Measurements from ENCODE around the gene LPAR5.
"Not testable (repeated sequence)": the region's sequence is repeated elsewhere in the genome, so short reads cannot be mapped to it uniquely, and the experiment has no call there.

Gene LPAR5

GRCh38 chr12:6605421-6606330 is 30.1 kb downstream of the LPAR5 start:
- DNase-seq, result peak; percentile 28

GRCh38 chr12:6604259-6605029 is 31.3 kb downstream of the LPAR5 start:
- no peak for DNase-seq

DNA sequence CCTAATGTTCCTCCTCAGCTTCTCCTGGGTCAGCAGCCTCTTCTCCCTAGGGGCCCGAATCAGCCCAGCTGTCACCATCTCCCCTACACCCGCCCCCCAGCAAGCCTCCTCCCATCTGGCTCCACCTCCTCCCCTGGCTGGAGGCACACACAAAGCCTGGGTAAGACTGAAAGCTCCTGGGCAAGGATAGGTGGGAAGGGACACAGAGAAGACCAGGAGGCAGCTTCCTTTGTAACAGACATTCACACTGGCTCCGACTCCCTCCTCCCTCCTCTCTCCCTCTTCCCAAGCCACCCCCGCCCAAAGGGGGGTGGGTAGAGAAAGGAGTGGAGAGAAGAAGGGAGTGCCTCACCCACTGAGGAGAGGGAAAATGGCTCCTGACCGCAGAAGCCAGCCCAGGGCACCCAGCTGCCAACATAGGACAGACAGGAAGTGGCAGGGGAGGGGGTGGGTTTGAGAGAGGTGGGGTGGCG is 32.6 kb downstream of the LPAR5 start:
- peak; percentile 18 for DNase-seq

DNA sequence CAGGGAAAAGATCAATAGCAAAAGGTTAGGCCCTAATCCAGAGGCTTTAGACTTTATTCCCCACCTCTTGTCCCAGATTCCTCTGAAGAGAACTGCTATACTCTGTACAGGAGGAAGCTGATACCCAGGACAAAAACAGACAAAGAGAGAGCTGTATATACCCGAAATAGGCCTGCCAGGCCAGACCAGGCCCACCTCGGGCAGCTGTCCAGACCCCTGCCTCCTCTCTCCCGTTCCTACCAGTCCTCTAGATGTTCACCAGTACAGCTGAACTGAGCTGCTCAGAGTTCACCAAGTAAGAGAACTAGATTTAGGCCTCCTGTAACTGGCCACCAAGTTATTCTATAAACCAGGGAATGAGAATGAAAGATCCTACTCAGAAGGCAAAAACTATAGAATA is 33.2 kb downstream of the LPAR5 start:
- no peak for DNase-seq

GRCh38 chr12:6595673-6596072 is 40.1 kb downstream of the LPAR5 start:
- not testable (repeated sequence) for DNase-seq

GRCh38 chr12:6592087-6592486 is 43.7 kb downstream of the LPAR5 start:
- DNase-seq, result no peak

GRCh38 chr12:6586569-6586968 is 49.2 kb downstream of the LPAR5 start:
- not testable (repeated sequence) for DNase-seq

GRCh38 chr12:6584293-6584692 is 51.5 kb downstream of the LPAR5 start:
- DNase-seq, result no peak

DNA sequence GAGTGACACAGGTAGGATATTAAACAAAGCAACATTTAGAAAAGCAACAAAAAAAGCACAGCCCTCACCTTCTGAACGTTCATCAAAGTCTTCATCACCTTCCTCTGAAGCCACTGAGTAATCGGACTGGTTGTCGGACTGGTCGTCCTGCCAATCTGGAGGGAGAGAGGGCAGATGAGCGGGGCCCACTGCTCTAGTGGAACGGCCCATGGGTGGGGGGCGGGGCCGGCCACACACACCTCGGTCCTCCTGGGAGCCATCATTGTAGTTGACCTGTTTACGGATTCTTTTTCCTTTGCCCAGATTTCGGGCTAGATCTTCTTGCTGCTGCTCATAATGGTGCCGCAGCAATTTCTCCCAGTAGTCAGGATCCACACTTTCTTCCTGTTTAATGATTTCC is 52.8 kb downstream of the LPAR5 start:
- no peak for DNase-seq

GRCh38 chr12:6582196-6582595 is 53.6 kb downstream of the LPAR5 start:
- no peak for DNase-seq

DNA sequence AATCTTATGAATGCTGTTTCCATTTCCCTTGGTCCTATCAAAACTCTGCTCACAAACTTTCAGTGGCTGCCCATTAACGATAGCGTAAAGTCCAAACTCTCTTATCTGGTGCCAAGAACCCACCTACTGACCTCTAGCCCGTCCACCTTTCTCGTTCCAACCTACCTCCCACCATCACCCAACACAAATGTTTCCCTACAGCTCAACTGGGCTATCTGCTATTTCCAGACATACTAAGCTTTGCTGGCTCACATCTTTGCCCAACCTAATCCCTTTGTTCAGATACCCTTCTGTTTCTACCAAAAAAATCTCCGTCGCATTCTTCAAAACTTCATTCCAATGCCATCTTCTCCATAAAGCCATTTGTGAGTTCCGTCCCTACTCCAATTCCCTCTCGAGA is 60.1 kb downstream of the LPAR5 start:
- no peak for DNase-seq

DNA sequence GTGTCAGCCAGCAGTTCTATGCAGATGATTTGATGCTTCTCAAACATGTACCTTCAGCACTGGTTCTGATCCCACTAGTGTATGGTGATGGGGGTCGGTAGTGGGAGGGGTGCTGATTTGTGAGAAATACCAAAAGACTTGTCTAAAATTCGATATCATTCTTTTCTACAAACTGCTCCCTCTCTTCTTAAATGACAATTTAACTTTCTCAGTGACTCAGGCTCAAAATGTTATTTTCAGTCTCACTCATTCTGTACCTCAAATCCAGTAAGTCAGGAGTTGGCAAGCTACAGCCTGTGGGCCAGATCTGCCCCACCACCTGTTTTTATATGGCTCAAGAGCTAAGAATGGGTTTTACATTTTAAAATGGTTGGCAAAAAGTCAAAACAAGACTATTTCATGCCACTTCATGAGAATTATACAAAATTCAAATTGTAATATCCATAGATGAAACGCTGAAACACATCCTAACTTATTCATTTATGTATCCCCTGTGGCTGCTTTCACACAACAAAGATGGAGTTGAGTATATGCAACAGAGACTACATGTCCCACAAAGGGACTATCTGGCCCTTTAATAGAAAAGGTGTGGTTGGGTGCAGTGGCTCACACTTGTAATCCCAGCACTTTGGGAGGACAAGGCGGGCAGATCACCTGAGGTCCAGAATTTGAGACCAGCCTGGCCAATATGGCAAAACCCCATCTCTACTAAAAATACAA is 61.0 kb downstream of the LPAR5 start:
- DNase-seq, result no peak

DNA sequence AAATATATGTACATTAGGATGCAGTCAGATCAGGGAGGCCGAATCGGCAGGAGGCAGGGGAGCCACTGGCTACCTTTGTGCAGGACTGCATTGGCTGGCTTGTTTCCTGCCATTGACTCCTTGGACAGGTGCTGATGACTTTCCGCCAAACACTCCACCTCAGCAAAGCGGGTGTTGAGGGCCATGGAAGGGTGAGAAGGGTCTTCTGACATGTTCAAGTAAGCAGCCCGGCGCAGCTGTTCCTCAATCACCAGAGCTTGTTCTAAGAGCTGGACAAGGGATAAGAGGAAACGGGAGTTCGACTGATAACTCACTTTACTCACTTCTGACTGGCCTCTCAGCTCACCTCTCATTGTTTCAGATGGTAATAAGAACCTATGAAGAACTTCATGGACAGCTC is 62.8 kb downstream of the LPAR5 start:
- DNase-seq, result peak; percentile 39

GRCh38 chr12:6570264-6570887 is 65.4 kb downstream of the LPAR5 start:
- no peak for DNase-seq

- DNase-seq, result no peak
Observed at GRCh38 chr12:6569786-6570185, 66.0 kb downstream of the LPAR5 start.

DNA sequence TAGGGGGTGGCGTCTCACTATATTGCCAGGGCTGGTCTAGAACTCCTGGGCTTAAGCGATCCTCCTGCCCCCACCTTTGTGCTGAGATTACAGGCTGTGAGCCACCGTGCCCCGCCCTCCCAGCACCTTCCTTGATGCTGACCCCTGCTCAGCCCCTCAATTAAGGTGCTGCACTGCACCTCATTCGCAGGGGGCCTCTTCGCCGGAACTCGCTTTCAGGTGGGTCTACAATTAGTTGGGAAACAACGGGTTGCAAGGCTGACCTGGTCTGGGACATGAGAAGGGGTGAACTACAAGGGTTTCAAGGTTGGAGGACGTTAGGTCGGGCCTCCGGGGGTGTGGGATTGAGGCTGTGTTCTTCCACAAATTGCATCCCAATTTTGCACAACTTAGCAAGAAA is 66.4 kb downstream of the LPAR5 start:
- no peak for DNase-seq
